Large intestine (tissue), 3 donors: ENCODE results near the gene ADAT3. TPM values are rescaled to one million over a fixed set of nuclear protein-coding genes. Genes with fewer than 3 reads are reported as not detected.
A peak's percentile ranks its signal among the peaks of the same experiment; 100 is the strongest.

Experiments
- DNase-seq, 2 donors: peaks; one replicate each; pipeline versions ENCODE4 v3.0.0 to v3.0.0-alpha.2; 2013
- H3K27ac ChIP-seq: one replicate; pipeline ENCODE4 v1.5.1; 2013; ENCODE audit warnings: low read length
- H3K27me3 ChIP-seq: 2 replicates; pipeline ENCODE4 v1.6.1; 2013; ENCODE audit warnings: low read length; ENCODE audit not compliant: control insufficient read depth, insufficient read depth
- H3K36me3 ChIP-seq: 2 replicates; pipeline ENCODE4 v1.6.1; 2013; ENCODE audit warnings: low read length; ENCODE audit not compliant: control insufficient read depth, insufficient read depth
- H3K4me1 ChIP-seq: one replicate; pipeline ENCODE4 v1.6.1; 2013; ENCODE audit warnings: low read length; ENCODE audit not compliant: control insufficient read depth, insufficient read depth
- H3K4me3 ChIP-seq: one replicate; pipeline ENCODE4 v1.5.1; 2013; ENCODE audit warnings: low read length
- H3K9me3 ChIP-seq: one replicate; pipeline ENCODE4 v1.6.1; 2013; ENCODE audit warnings: mild to moderate bottlenecking, low read depth, low read length, moderate library complexity; ENCODE audit not compliant: control insufficient read depth
- WGBS: methylation state at CpG from one replicate; pipeline ENCODE4 v1.1.5; 2013; ENCODE audit warnings: low lambda C conversion rate; ENCODE audit not compliant: insufficient coverage; 5-methylcytosine and 5-hydroxymethylcytosine counted together
- polyA plus RNA-seq: library from polyadenylated mRNA; unstranded; fragments of 120-200 nt; gene quantifications from one replicate; pipeline ENCODE4 v1.2.1, GENCODE V29; 2013

ADAT3 gene
- polyA plus RNA-seq, 1 donor, result 5.1 TPM

- Histone ChIP-seq H3K4me3 (peak overlapping the region; percentile 44), H3K27me3 (no peaks in the 10 kb centered on the region), H3K4me1 (peaks cover 11% of the 10 kb centered on the region), H3K9me3 (peaks cover 4% of the 10 kb centered on the region), H3K36me3 (peaks cover 7% of the 10 kb centered on the region), H3K27ac (peak overlapping the region; percentile 73)
- no CpG with 5 or more reads among the region's 42 CpGs for WGBS
- peak; percentile 71 to 79 for DNase-seq
Observed at GRCh38 chr19:1929021-1929742, 24.0 kb downstream of the ADAT3 start.

DNA sequence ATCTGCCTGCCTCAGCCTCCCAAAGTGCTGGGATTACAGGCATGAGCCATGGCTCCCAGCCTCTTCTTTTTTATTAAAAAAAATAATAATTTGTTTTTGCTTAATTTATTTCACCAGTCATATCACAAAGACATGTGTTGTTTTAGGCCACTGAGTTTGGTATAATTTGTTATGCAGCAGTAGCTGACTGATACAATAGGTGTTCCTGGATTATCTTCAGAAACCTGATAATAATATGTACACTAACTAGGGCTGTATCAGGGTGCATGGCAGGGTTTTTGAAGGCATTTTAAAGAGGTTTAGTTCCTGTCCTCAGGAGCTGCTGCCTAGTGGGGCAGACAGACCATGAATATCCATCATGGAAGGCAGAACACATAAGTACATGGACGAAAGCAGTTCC lies 26.2 kb downstream of the ADAT3 start:
- no CpG with 5 or more reads among the region's 1 CpG for WGBS
- H3K27me3 ChIP-seq, result peaks cover 3% of the 10 kb centered on the region

GRCh38 chr19:1932395-1932794 lies 27.2 kb downstream of the ADAT3 start:
- Histone ChIP-seq H3K9me3 (peaks cover 8% of the 10 kb centered on the region), H3K4me1 (peaks cover 11% of the 10 kb centered on the region), H3K27me3 (peaks cover 3% of the 10 kb centered on the region), H3K27ac (no peak overlapping the region), H3K4me3 (no peak overlapping the region), H3K36me3 (no peaks in the 10 kb centered on the region)
- no CpG with 5 or more reads among the region's 8 CpGs for WGBS
- DNase-seq, result no peak

More for the DNA sequence above, 26.2 kb downstream of the ADAT3 start:
- no peak for DNase-seq
- Histone ChIP-seq H3K36me3 (no peaks in the 10 kb centered on the region), H3K4me1 (peaks cover 11% of the 10 kb centered on the region), H3K27ac (no peak overlapping the region), H3K9me3 (peaks cover 8% of the 10 kb centered on the region), H3K4me3 (no peak overlapping the region)

GRCh38 chr19:1933244-1933643 lies 28.0 kb downstream of the ADAT3 start:
- DNase-seq, result no peak
- no CpG with 5 or more reads among the region's 7 CpGs for WGBS
- no peaks in the 10 kb centered on the region for H3K36me3 ChIP-seq
- peaks cover 8% of the 10 kb centered on the region for H3K9me3 ChIP-seq
- H3K27ac ChIP-seq, result no peak overlapping the region
- H3K4me1 ChIP-seq, result peaks cover 11% of the 10 kb centered on the region
- no peak overlapping the region for H3K4me3 ChIP-seq
- peaks cover 3% of the 10 kb centered on the region for H3K27me3 ChIP-seq

DNA sequence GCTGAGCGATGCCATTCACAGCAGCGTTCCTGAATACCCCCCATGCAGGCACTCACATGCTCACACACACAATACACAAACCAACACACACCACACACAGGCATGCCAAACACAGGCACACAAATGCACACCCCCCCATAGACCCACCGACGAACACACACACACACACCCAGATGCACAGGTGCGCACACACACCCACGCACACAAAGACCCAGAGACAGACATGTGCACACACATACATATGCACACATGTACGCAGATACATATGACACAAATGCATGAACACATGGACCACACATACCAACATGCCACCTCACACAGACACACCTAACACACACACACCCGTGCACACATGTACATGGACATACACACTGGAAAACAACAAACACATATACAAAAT lies 28.7 kb downstream of the ADAT3 start:
- Histone ChIP-seq H3K9me3 (peaks cover 8% of the 10 kb centered on the region), H3K27ac (no peak overlapping the region), H3K27me3 (peaks cover 3% of the 10 kb centered on the region), H3K36me3 (no peaks in the 10 kb centered on the region), H3K4me3 (no peak overlapping the region), H3K4me1 (peaks cover 11% of the 10 kb centered on the region)
- no peak for DNase-seq
- WGBS, result no CpG with 5 or more reads among the region's 8 CpGs

DNA sequence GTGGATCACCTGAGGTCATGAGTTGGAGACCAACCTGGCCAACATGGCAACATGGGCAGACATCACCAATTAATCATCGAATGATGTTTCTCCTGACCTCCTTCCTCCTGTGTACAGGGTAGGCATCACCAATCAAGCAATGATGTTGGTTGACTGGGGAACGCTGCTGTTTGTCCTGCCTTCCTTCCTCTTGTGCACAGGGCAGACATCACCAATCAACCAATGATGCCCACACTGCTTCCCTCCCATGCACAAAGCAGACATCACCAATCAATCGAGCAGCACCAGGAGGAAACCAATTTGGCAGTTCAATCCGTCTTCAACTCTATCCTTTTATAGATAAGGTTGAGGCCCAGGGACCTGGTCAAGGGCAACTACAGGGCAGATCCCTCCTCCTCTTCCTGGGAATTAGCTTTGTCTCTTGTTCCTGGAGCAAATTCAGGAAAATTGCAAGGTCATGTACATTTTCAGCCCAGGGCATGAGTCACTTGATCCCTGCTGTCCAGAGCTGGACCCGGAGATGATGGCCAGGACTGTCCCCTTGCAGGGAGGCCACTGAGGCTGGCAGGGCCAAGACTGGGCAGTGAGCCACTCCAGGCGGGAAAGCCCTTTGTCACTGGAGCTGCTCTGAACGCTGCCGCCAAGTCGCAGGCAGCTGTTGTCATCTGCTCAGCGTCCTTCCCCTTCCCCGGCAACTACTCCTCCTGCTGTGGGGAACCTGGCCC lies 30.4 kb downstream of the ADAT3 start:
- no CpG with 5 or more reads among the region's 11 CpGs for WGBS
- Histone ChIP-seq H3K4me3 (no peak overlapping the region), H3K27me3 (peaks cover 3% of the 10 kb centered on the region), H3K9me3 (peaks cover 8% of the 10 kb centered on the region), H3K36me3 (no peaks in the 10 kb centered on the region), H3K27ac (no peak overlapping the region), H3K4me1 (peaks cover 9% of the 10 kb centered on the region)
- no peak for DNase-seq

DNA sequence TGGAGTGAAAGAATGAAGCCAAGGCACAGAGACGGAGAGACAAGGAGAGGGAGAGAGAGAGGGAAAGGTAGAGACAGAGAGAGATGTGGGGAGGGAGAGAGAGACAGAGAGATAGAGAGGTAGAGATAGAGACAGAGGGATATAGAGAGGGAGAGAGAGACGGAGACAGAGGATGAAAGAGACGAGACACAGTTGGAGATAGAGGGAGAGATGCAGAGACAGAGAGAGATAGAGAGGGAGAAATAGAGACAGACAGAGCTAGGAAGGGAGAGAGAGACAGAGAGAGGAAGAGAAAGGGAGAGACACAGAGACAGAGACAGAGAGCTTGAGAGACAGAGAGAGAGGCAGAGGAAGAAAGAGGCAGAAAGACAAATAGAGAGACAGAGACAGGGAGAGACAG lies 31.2 kb downstream of the ADAT3 start:
- no peaks in the 10 kb centered on the region for H3K36me3 ChIP-seq
- H3K27me3 ChIP-seq, result peaks cover 3% of the 10 kb centered on the region
- no peak overlapping the region for H3K4me3 ChIP-seq
- H3K4me1 ChIP-seq, result peaks cover 9% of the 10 kb centered on the region
- WGBS, result 96% methylated on average over 3 of the region's 3 CpGs
- no peak overlapping the region for H3K27ac ChIP-seq
- no peak for DNase-seq
- H3K9me3 ChIP-seq, result peaks cover 8% of the 10 kb centered on the region

DNA sequence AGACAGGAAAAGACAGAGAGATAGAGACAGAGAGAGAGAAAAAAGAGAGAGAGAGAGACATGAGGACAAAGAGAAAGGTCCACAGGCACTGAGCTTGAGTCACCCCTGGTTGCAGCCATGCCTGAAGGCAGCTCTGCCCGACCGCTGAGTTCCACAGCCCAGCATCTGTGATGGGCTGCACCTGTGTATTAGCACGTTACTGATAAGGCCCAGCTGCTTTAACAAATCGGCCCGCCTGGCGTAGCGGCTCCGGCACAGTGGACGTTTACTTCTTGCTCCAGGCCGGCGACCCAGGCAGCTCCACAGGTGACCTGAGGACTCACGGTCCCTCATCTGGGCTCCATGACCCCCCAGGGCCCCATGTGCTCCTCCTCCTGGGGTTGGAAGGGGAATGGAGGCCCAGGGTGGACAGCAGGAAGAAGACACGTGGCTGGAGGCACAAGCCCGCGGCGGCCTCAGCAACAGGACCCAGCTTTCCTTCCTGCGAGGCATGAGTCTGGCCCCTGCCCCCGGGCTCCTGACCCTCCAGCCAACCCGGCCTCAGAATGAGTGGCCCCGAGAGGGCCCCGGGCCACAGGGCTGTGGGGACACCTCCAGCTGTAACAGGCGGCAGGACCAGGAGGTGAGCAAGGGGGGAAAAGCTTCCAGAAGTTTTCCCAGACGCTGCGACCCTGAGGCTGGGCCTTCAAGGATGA lies 31.9 kb downstream of the ADAT3 start:
- no CpG with 5 or more reads among the region's 24 CpGs for whole genome bisulfite sequencing
- no peak overlapping the region for H3K4me3 ChIP-seq
- no peak for DNase-seq

GRCh38 chr19:1938071-1938470 lies 32.9 kb downstream of the ADAT3 start:
- no CpG with 5 or more reads among the region's 7 CpGs for WGBS
- Histone ChIP-seq H3K4me1 (peaks cover 14% of the 10 kb centered on the region), H3K27ac (no peak overlapping the region), H3K36me3 (no peaks in the 10 kb centered on the region), H3K27me3 (peaks cover 3% of the 10 kb centered on the region), H3K4me3 (no peak overlapping the region), H3K9me3 (peaks cover 4% of the 10 kb centered on the region)
- DNase-seq, result no peak

More for the DNA sequence above, 31.9 kb downstream of the ADAT3 start:
- H3K4me1 ChIP-seq, result peaks cover 9% of the 10 kb centered on the region
- H3K27ac ChIP-seq, result no peak overlapping the region
- H3K9me3 ChIP-seq, result peaks cover 8% of the 10 kb centered on the region
- H3K36me3 ChIP-seq, result no peaks in the 10 kb centered on the region
- H3K27me3 ChIP-seq, result peaks cover 3% of the 10 kb centered on the region
